GM18526 (cell line): Measurements from ENCODE around the gene GRB10.

ENCODE experiments used
- POLR2A ChIP-seq: IDR thresholded peaks from 3 replicates; pipeline ENCODE4 v1.6.1; 2011; ENCODE audit not compliant: insufficient read length; ENCODE audit errors: extremely low read depth

GRB10 gene

DNA sequence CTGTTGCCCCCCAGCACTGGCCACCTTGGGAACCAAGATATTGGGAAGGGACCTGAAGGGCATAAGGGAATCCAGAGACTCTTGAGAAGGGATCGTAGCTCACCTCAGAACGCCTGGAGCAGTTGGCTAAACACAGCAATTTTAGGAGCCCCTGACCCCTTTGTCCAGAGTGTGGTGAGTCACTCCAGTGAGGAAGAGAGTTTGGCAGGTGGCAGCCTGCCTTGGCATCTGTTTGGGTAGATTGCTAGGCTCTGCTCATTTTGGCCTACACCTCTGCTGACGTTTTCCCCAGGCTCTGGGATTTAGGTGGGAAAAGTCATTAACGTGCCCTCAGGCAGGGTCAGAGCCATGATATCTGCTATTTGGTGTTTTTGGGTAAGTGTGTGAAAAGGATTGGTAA is 100.6 kb downstream of the GRB10 start:
- TF ChIP-seq POLR2A: no peak

DNA sequence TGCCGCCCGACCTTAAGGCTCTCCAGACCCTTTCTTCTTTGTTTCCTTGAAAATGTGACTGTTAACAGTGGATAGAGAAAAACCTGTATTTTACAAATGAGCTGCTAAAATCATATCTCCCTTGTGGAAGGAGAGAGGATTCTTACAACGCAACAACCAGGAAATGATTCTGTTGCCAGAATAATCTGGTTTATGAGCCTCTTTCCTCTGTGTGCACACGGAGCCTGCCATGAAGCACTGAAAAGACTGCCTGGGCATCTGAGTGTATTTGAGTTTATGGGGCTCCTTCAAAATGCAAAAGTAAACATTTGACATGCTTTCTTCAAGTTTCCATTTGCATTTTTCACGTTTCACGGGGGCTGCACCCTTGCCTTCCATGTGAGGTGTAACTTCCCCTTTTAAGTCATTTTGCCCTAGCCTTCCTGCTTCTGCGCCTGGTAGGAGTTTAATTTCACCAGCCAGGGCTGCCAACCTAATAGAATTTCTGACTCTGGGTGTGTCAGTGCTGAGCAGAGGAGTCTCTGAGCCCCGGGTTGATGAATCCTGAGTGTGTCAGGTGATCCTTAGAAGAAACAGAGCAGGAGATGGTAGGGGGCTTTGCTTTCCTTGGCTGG is 101.2 kb downstream of the GRB10 start:
- TF ChIP-seq POLR2A: no peak

DNA sequence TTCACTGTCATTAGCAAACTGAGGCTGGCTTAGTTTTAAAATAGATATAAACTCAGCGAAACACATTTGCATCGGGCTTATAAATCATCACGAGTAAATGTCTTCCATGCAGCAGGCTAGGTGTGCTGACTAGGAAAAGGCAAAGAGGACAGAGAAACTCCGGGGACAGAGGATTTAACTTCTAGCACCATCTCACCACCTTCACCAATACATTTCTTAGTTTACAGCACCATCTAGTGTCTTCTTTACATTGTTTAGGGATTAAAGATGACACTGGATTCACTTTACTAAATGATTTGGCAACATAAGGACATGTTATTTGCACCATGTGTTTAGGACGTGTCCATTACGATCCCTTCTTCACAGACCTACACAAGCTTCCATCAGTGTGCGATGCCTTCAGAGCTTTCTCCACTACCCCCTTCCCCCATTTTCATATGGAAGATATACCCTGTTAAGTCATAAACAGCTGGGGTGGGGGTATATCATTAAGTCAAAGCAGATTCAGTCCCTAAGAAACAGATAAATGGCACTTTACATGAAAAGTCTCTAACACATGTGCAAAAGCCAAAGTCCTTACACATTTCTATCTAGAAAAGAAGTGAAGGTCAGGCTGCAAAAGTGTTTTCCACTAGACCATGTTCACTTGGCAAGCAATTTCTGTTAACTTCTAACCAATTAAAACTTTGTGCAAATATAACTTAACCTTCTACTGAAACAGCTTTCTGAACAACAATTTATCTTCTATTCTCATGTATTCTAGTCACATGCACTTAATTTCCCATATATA is 103.3 kb downstream of the GRB10 start:
- TF ChIP-seq POLR2A: no peak

DNA sequence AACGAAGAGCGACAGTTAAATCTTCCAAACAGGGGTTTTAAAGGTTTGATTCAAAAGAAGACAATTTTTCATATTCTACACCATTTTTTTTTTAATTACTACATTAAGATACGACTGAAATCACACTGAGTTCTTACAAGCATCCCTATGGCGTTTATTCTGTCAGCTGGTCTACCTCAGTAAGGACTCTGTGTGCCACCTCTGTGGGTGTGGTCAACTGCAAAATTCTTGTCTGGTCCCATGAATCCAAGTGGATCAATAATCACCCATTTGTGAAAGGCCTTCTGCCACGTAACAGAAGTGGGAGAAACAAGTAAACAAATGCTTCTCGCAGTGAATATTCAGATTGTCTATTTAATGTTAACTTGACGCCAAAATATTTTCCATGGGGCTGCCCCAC is 104.1 kb downstream of the GRB10 start:
- TF ChIP-seq POLR2A: no peak

DNA sequence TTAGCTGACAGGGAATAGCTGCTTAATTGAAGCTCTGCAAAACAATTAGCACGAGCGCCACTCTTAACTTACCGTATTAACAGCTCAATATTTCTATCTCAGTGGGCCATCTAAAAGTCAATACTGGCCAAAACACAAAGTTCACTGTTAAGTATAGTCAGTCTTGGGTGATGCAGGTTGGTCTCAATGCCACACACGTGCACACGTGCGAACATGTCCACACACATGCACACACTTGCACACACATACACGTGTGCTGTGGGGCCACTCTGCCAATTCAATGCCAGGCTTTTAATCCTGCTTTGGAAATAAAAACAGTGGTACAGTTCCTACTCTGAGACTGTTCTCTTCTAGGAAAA is 105.1 kb downstream of the GRB10 start:
- TF ChIP-seq POLR2A: no peak

DNA sequence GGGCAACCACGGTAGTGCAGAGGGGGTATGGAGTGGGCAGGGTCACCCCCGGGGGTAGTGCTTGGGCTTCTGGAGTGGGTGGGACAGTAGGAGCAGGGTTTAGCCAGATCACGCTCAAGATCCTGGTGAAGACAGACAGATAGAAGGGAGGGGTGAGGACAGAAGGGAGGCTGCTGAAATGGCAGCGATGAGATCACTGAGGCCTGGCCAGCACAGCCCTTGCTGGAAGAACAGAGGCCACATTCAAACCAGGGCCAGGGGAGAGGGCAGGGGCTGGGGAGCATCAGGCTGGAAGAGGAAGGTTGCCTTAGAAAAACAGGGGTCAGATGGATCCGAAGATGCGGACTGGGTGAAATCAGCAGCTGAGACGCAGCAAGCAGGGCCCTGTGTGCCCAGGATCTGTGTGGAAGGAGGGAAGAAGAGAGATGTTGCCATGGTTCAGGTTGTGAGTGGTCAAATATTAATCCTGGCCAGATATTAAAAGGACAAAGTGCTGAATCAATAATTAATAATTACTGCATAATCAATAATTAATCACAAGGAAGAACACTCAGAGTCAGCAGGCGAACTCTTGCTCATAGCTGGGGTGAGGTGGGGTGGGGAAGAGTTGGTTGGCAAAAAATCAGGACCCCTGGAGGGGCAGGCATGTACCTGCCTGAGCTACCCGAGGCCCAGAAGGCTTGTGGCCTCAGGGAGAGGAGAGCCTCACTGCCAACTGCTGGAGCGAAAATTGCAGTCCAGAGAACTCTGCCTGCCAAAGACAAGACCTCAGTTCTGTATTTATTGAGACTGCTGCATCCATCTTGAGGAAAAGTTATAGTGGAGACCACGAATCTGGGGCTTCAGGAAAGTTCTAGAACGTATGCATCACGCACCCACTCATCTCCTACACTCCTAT is 105.7 kb downstream of the GRB10 start:
- no peak for TF ChIP-seq POLR2A

DNA sequence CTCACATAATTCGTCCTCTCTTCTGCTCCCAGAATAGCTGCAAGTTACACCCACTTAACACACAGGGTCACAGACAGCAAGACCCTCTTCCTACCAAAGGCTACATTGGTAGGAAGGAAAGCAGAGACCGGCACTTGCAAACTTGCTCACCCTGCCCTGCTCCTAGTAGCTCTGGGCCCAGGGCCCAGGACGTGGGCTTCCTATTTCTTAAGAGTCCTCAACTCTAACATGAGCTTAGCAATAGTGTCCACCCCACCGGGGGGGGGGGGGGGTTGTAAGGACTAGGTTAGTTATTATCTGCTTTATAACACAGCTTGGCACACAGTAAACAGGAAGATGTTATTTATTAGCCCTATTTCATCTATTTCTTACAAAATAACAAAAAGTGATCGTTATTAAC is 106.6 kb downstream of the GRB10 start:
- TF ChIP-seq POLR2A: no peak

DNA sequence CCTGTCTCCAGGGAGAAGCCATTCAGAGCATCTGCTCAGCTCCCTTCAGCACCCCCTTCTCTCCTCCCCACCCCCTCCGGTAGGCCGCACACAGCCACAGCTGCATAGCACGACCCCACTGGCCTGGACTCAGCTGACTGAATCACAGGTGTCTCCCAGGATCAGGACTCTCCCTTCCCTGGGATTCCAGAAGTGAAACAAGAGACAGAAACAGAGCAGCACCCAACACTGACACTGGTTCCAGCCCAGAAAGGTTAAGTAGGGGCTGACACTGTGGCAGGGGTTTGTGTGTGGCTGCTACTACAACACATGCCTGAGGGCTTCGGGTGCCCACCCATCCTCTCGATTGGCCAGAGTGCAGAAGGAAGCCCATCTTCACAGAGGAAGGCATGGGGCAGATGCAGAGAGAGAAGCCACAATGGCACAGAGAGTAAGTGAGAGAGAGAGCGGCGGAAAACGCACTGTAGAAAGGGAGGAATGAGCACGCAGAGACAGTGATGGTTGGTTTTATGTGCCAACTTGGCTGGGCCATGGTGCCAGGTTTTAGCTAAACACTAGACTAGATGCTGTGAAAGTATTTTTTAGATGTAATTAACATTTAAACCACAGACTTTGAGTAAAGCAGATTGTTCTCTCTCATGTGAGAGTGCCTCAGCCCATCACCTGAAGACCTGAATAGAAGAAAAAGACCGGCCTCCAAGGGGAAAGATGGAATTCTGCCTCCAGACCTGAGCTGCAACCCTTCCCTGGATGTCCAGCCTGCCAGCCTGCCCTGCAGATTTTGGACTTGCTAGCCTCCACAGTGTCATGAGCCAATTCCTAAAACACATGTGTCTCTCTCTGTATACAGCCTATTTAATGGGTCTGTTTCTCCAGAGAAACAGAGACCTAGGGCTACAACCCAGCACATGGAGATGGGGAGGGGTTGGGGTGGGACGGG is 107.5 kb downstream of the GRB10 start:
- TF ChIP-seq POLR2A: no peak

DNA sequence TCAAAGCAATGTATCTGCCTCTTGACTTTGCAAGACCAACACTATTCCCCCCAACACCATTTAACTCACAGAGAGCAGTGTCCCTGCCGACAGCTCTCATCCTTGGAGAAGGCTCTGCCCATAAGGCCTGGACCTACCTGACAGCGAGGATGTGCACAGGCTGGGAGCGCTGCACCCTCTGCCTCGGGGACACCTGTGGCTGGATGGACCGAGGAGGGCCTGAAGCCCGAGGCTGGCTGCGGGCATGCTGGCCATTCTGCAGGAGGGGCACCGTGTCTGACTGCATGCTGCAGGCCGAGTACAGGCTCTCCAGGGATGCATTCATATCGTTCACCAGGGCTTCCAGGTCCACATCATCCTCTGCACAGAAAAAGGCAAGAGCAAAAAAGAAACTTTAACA is 108.4 kb downstream of the GRB10 start:
- TF ChIP-seq POLR2A: no peak

DNA sequence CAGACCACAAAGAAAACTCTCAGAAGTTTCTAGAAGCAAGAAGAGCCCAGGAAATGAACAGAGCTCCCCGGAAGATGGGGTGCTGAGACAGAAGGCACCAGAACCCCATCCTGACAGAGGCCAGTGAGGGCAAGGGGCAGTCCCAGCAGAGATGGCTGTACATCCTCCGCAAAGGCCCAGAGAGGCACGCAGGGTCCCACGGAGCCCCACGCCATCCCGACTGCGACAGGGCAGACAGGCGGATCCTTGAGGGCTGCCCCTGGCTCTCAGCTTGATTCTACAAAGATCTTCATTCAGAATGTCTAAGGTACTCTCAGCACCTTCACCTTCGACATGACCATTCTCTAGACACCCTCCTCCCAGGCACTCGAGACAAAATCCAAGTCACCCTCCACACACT is 109.6 kb downstream of the GRB10 start:
- TF ChIP-seq POLR2A: no peak

DNA sequence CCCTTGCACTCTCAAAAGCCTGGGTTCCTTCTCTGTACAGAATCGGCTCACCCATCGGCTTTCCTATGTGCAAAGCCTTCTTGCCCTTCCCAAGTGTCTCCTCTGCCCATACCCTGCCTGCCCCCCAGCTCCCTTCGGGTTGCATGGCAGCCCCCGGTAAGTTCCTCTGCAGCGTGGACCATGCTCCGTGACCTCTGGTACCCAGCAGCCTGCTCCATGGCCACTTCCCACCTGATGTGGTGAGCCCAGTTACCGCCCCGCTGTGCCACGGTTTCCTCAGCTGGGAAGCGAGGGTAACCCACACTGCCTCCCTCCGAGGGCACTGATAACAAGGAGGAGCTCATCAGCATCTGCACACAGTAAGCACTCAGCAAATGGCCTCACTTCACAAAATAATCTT is 110.7 kb downstream of the GRB10 start:
- TF ChIP-seq POLR2A: no peak

DNA sequence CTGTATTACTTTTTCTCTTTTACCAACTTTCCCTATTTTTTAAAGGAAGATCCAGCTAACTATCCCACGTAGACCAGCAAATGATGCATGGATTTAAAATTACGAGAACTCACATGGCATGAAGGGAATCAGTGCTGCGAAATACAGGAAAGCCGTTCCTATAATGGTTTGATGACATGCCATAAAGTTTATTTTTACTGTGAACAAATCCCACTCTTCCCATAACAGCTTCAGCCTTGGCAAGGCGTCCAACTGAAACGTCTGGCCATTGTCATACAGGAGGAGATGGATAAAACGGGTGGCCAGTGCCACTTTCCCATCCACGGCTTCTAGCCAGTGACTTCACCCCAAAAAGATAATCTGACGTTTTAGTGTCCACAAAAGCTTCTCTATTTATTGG is 111.3 kb downstream of the GRB10 start:
- no peak for TF ChIP-seq POLR2A

DNA sequence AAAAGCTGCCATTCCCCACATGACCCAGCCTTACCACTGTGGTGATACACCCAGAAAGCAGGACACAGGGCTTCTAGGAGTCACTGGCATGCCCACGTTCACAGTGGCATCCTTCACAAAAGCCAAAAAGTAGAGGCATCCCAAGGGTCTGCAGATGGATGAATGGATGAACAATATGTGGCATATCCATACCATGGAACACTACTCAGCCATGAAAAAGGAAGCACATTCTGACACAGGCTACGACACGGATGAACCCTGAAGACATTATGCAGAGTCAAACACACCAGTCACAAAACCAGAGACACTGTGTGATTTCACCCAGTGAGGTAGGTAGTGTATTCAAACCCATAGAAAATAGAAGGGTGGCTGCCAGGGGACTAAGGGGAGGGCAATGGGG is 112.8 kb downstream of the GRB10 start:
- no peak for TF ChIP-seq POLR2A

DNA sequence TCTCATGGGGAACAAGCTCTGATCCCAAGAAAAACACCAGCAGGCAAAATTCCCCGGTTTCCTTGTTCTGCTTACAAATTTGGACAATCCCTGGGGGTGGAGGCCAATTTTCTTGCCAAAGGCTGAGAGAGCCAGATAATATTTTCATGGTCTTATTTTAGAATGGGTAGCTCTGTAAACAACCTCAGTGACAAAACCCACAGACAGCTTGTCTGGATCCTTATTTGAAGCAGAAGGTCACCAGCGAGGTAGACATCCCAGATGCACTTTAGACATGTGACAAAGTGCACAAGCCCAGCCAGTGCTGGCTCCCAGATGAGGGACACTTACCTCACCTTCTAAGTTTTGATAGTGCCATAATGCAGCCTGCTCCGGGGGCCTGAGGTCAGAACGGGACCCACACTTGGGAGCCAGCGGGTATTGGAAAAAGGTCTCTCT is 114.9 kb downstream of the GRB10 start:
- no peak for TF ChIP-seq POLR2A

DNA sequence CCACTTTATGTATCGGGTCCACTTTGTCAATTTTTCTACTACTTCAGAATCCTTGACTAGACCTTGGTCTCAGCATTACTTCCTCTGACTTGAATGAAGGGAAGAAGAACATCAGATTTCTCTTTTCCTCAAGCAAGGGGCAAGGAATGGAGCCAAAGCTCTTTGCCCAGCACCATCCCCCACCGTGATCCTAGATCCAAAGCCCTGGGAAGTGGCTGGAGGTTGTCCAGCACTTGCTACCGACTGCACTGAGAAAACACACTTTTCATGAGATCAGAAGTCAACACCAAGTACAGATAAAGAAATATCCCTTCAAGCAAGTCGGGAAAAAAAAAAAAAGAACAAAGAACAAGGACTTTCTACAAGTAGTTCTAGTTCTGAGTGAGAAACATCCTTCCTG is 115.4 kb downstream of the GRB10 start:
- no peak for TF ChIP-seq POLR2A
